Suprapubic skin (tissue), 4 donors: Measurements from ENCODE around the gene SPCS1.

Experiments used
- EP300 ChIP-seq: sonication (generic); formaldehyde crosslinking; IDR thresholded peaks from one replicate; pipeline ENCODE4 v1.6.1; 2017; ENCODE audit warnings: antibody characterized with exemption
- POLR2A ChIP-seq, 2 donors: fragments of 450-650 bp; IDR thresholded peaks; one replicate each; pipeline ENCODE4 v1.6.1; 2017; ENCODE audit warnings: antibody characterized with exemption in 2 of 2, mild to moderate bottlenecking in 2 of 2, moderate library complexity in 2 of 2
- POLR2AphosphoS5 ChIP-seq, 3 donors: sonication (generic); formaldehyde crosslinking; IDR thresholded peaks; one replicate each; pipeline ENCODE4 v1.6.1; 2017; ENCODE audit warnings: antibody characterized with exemption in 3 of 3
- TF ChIP-seq, protein P1 (sequence below), 2 donors: fragments of 200-600 bp in 1 of 2; fragments of 450-650 bp in 1 of 2; sonication (generic) in 1 of 2; IDR thresholded peaks; one replicate each; pipeline ENCODE4 v1.5.1; 2016 to 2019; ENCODE audit warnings: antibody characterized with exemption in 2 of 2, mild to moderate bottlenecking in 1 of 2, moderate library complexity in 1 of 2

DNA sequence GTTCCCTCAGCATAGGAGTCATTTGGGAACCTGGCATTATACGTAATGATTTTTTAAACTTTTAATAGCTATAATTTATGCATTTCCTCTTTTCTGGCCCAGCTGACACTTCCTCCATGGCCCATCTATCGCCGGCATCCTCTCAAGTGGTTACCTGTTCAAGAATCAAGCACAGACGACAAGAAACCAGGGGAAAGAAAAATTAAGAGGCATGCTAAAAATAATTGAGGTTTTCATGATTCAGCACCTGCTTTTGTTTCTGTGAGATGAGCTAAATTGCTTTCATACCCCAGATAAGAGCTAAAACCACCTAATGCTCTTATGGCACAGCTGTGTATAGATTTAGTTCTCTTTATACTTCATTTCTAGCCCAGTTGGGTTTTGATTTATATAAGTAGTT, 1.7 kb downstream of the SPCS1 start:
- TF ChIP-seq, protein P1, sequence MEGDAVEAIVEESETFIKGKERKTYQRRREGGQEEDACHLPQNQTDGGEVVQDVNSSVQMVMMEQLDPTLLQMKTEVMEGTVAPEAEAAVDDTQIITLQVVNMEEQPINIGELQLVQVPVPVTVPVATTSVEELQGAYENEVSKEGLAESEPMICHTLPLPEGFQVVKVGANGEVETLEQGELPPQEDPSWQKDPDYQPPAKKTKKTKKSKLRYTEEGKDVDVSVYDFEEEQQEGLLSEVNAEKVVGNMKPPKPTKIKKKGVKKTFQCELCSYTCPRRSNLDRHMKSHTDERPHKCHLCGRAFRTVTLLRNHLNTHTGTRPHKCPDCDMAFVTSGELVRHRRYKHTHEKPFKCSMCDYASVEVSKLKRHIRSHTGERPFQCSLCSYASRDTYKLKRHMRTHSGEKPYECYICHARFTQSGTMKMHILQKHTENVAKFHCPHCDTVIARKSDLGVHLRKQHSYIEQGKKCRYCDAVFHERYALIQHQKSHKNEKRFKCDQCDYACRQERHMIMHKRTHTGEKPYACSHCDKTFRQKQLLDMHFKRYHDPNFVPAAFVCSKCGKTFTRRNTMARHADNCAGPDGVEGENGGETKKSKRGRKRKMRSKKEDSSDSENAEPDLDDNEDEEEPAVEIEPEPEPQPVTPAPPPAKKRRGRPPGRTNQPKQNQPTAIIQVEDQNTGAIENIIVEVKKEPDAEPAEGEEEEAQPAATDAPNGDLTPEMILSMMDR (IDR thresholded peaks at IDR 0.05) = no peak
- TF ChIP-seq POLR2AphosphoS5 (IDR thresholded peaks at IDR 0.05) (no peak), POLR2A (IDR thresholded peaks at IDR 0.05) (no peak), EP300 (no peak)
